Astrocyte (in vitro differentiated cells and primary cell): ENCODE results near the gene PRIMA1. TPM values are rescaled to one million over a fixed set of nuclear protein-coding genes. Genes with fewer than 3 reads are reported as not detected.

ENCODE experiments used
- DNase-seq: peaks from one replicate; pipeline ENCODE4 v3.0.0-alpha.2; 2010; ENCODE audit warnings: low read depth
- FAIRE-seq: peaks from 2 replicates; lab custom pipeline; 2011; peaks lifted over from hg19 to GRCh38; lab: Jason Lieb, UNC
- H2AFZ ChIP-seq: 2 replicates; pipeline ENCODE4 v1.6.0; 2012; ENCODE audit warnings: low read depth, low read length, inconsistent platforms
- H3K27ac ChIP-seq: 2 replicates; pipeline ENCODE4 v1.5.1; 2011; ENCODE audit warnings: low read depth, low read length, inconsistent platforms
- H3K27me3 ChIP-seq: 2 replicates; pipeline ENCODE4 v1.6.0; 2011; ENCODE audit warnings: low read length, inconsistent platforms; ENCODE audit not compliant: insufficient read depth
- H3K36me3 ChIP-seq: 2 replicates; pipeline ENCODE4 v1.5.1; 2011; ENCODE audit warnings: low read length, inconsistent platforms; ENCODE audit not compliant: insufficient read depth
- H3K4me1 ChIP-seq: 2 replicates; pipeline ENCODE4 v1.5.1; 2011; ENCODE audit warnings: low read length, inconsistent platforms; ENCODE audit not compliant: insufficient read depth
- H3K4me2 ChIP-seq: 2 replicates; pipeline ENCODE4 v1.6.0; 2012; ENCODE audit warnings: low read length, inconsistent platforms
- H3K4me3 ChIP-seq: 2 replicates; pipeline ENCODE4 v1.5.1; 2011; ENCODE audit warnings: low read depth, mild to moderate bottlenecking, low read length, inconsistent platforms; ENCODE audit not compliant: insufficient read depth
- H3K79me2 ChIP-seq: 2 replicates; pipeline ENCODE4 v1.6.0; 2012; ENCODE audit warnings: mild to moderate bottlenecking, low read length, inconsistent platforms; ENCODE audit not compliant: insufficient read depth
- H3K9ac ChIP-seq: 2 replicates; pipeline ENCODE4 v1.6.0; 2012; ENCODE audit warnings: mild to moderate bottlenecking, low read length, inconsistent platforms
- H3K9me3 ChIP-seq: 2 replicates; pipeline ENCODE4 v1.5.1; 2012; ENCODE audit warnings: low read depth, mild to moderate bottlenecking, low read length, inconsistent platforms; ENCODE audit not compliant: insufficient read depth
- H4K20me1 ChIP-seq: 2 replicates; pipeline ENCODE4 v1.6.0; 2012; ENCODE audit warnings: low read length, inconsistent platforms; ENCODE audit not compliant: insufficient read depth
- H3K27ac Mint-ChIP-seq: one replicate; pipeline ENCODE4 v1.8.0; 2021; ENCODE audit warnings: mild to moderate bottlenecking, mixed read lengths; ENCODE audit not compliant: unreplicated experiment
- H3K27me3 Mint-ChIP-seq: one replicate; pipeline ENCODE4 v1.8.0; 2021; ENCODE audit warnings: low read depth, mixed read lengths; ENCODE audit not compliant: unreplicated experiment
- H3K36me3 Mint-ChIP-seq: one replicate; pipeline ENCODE4 v1.8.0; 2021; ENCODE audit warnings: low read depth, mixed read lengths; ENCODE audit not compliant: unreplicated experiment
- H3K4me1 Mint-ChIP-seq: one replicate; pipeline ENCODE4 v1.8.0; 2021; ENCODE audit warnings: low read depth, mixed read lengths; ENCODE audit not compliant: unreplicated experiment
- H3K4me3 Mint-ChIP-seq: one replicate; pipeline ENCODE4 v1.8.0; 2021; ENCODE audit warnings: mild to moderate bottlenecking, moderate library complexity, mixed read lengths; ENCODE audit not compliant: unreplicated experiment
- H3K9me3 Mint-ChIP-seq: one replicate; pipeline ENCODE4 v1.8.0; 2021; ENCODE audit warnings: mild to moderate bottlenecking, mixed read lengths; ENCODE audit not compliant: unreplicated experiment
- EZH2 ChIP-seq: IDR thresholded peaks from 2 replicates; pipeline ENCODE4 v1.6.1; 2012; ENCODE audit warnings: mild to moderate bottlenecking, low read length, inconsistent platforms; ENCODE audit not compliant: insufficient read depth
- total RNA-seq: library from RNA; stranded (reverse); gene quantifications from 2 replicates; pipeline ENCODE4 v1.2.1, GENCODE V29; 2021
- TF ChIP-seq, protein P1 (sequence below): IDR thresholded peaks from 2 replicates; pipeline ENCODE4 v1.5.1; 2011; ENCODE audit warnings: low read depth, mild to moderate bottlenecking, inconsistent platforms, low read length, moderate library complexity; ENCODE audit not compliant: insufficient read depth

PRIMA1 gene
- total RNA-seq, 1 donor from 2014 or later = not detected

DNA sequence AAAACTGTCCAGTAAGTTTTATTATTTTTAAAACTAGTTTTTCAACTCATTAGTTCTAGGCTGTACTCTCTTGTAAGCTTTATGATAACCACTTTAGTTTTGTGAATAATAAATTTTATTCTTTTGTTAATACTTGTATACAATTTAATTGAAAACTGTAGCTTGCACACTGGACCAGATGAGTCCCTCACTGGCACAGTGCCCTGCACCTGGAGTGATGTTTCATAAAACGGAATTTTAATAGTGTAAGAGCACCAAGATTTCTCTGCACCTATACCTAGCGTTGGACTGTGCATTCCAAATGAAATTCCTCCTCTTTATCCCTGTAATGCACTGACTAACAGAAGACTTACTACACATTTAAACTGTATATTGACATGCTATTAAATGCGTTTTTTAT lies 80.8 kb downstream of the PRIMA1 start:
- H3K36me3 ChIP-seq = no peaks in the 10 kb centered on the region
- no peak overlapping the region for H3K4me3 Mint-ChIP-seq
- H3K4me2 ChIP-seq = no peak overlapping the region
- H3K4me1 ChIP-seq = no peaks in the 10 kb centered on the region
- no peaks in the 10 kb centered on the region for H3K9me3 Mint-ChIP-seq
- no peak overlapping the region for H3K27ac Mint-ChIP-seq
- no peaks in the 10 kb centered on the region for H3K9me3 ChIP-seq
- H3K79me2 ChIP-seq = no peaks in the 10 kb centered on the region
- H3K9ac ChIP-seq = no peak overlapping the region
- H3K36me3 Mint-ChIP-seq = no peaks in the 10 kb centered on the region
- H3K4me3 ChIP-seq = no peak overlapping the region
- H2AFZ ChIP-seq = no peak overlapping the region
- no peaks in the 10 kb centered on the region for H3K27me3 ChIP-seq
- FAIRE-seq (no peak), DNase-seq (no peak)
- H3K27ac ChIP-seq = no peak overlapping the region
- peaks cover 12% of the 10 kb centered on the region for H3K27me3 Mint-ChIP-seq
- no peaks in the 10 kb centered on the region for H3K4me1 Mint-ChIP-seq
- TF ChIP-seq, protein P1, sequence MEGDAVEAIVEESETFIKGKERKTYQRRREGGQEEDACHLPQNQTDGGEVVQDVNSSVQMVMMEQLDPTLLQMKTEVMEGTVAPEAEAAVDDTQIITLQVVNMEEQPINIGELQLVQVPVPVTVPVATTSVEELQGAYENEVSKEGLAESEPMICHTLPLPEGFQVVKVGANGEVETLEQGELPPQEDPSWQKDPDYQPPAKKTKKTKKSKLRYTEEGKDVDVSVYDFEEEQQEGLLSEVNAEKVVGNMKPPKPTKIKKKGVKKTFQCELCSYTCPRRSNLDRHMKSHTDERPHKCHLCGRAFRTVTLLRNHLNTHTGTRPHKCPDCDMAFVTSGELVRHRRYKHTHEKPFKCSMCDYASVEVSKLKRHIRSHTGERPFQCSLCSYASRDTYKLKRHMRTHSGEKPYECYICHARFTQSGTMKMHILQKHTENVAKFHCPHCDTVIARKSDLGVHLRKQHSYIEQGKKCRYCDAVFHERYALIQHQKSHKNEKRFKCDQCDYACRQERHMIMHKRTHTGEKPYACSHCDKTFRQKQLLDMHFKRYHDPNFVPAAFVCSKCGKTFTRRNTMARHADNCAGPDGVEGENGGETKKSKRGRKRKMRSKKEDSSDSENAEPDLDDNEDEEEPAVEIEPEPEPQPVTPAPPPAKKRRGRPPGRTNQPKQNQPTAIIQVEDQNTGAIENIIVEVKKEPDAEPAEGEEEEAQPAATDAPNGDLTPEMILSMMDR = no peak
- TF ChIP-seq EZH2 = no peak
- H4K20me1 ChIP-seq = no peaks in the 10 kb centered on the region

DNA sequence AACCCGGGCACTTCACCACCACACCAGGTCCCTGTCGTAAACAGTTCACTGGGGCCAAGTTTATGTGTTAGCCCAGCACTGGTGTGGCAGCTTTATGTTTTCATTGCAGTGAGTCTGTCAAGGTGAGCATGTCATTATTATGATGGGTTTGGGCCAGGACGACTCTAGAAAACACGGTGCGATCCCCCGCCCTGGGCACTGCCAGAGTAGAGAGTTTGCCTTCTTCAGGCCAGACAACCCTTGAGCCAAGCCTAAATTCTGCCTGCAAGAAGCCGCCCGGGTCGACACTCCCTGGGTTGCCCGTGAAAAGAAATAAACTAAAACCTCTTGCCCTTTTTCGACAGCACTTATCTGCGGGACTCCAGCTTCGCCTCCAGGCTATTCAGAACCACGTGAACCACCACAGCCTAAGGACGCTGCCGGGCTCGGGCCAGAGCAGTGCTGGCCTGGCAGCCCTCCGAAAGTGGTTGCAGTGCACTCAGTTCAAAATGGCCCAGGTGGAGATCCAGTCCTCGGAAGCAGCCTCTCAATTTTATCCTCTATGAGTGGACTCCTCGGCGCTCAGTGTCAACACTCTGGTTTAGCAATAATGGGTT lies 81.8 kb downstream of the PRIMA1 start:
- no peaks in the 10 kb centered on the region for H4K20me1 ChIP-seq
- DNase-seq (no peak), FAIRE-seq (no peak)
- H3K27me3 ChIP-seq = no peaks in the 10 kb centered on the region
- no peaks in the 10 kb centered on the region for H3K9me3 ChIP-seq
- no peaks in the 10 kb centered on the region for H3K36me3 Mint-ChIP-seq
- no peaks in the 10 kb centered on the region for H3K79me2 ChIP-seq
- no peaks in the 10 kb centered on the region for H3K4me1 Mint-ChIP-seq
- no peak for TF ChIP-seq EZH2
- TF ChIP-seq, protein P1 = no peak
- H2AFZ ChIP-seq = no peak overlapping the region
- peaks cover 9% of the 10 kb centered on the region for H3K27me3 Mint-ChIP-seq
- no peak overlapping the region for H3K4me2 ChIP-seq
- no peak overlapping the region for H3K4me3 Mint-ChIP-seq
- H3K36me3 ChIP-seq = no peaks in the 10 kb centered on the region
- H3K4me1 ChIP-seq = no peaks in the 10 kb centered on the region
- no peak overlapping the region for H3K27ac ChIP-seq
- H3K4me3 ChIP-seq = no peak overlapping the region
- no peaks in the 10 kb centered on the region for H3K9me3 Mint-ChIP-seq
- H3K9ac ChIP-seq = no peak overlapping the region
- no peak overlapping the region for H3K27ac Mint-ChIP-seq

DNA sequence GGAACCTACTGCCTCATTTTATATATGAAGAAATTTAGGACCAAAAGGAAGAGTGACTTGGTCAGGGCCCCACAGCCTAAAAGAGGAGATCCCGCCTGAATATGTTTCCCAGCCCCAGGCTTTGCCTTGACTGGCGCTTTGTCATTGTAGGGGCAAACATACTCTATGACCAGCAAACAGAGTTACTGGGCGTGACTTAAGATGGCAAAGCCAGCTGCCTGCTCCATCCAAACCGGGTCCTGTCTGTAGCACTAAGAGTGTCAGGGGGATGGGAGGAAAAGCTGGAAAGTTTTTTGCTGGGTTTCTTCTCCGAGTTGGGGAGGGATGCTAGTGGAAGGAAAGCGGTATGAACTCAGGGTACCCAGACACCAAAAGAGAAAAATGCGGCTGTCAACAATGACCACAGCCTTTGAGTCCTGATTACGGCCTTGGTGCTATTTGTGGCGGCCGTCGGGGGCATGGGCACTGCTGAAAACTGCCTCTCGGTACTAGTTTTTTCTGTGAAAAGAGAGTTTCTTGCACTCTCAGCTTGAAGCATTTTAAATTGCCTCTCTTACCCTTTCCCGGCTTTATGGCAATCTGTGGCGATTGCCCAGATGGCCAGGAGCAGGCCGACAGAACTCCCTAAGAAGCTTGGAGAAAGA lies 82.7 kb downstream of the PRIMA1 start:
- no peak overlapping the region for H3K4me3 Mint-ChIP-seq
- no peak overlapping the region for H3K27ac Mint-ChIP-seq
- H3K36me3 ChIP-seq = no peaks in the 10 kb centered on the region
- H3K4me2 ChIP-seq = no peak overlapping the region
- no peak overlapping the region for H2AFZ ChIP-seq
- no peaks in the 10 kb centered on the region for H4K20me1 ChIP-seq
- H3K27ac ChIP-seq = no peak overlapping the region
- H3K9me3 Mint-ChIP-seq = no peaks in the 10 kb centered on the region
- no peak overlapping the region for H3K4me3 ChIP-seq
- no peaks in the 10 kb centered on the region for H3K79me2 ChIP-seq
- no peaks in the 10 kb centered on the region for H3K9me3 ChIP-seq
- FAIRE-seq = no peak
- H3K27me3 Mint-ChIP-seq = peaks cover 9% of the 10 kb centered on the region
- no peaks in the 10 kb centered on the region for H3K27me3 ChIP-seq
- H3K9ac ChIP-seq = no peak overlapping the region
- no peak for TF ChIP-seq EZH2
- TF ChIP-seq, protein P1 = no peak
- no peak for DNase-seq
- H3K36me3 Mint-ChIP-seq = no peaks in the 10 kb centered on the region
- H3K4me1 ChIP-seq = no peaks in the 10 kb centered on the region
- H3K4me1 Mint-ChIP-seq = no peaks in the 10 kb centered on the region
